Stimulated activated CD4-positive, alpha-beta T cell treated with anti-CD3 and anti-CD28 coated beads, Interleukin-1b, Interleukin-23, amount 100 ng/mL, for 24 hours (primary cell): ENCODE measurements around the gene HOXB8.

Experiments used
- DNase-seq, 4 experiments: peaks; one replicate each; pipeline ENCODE4 v3.0.0-alpha.2; 2020; ENCODE audit warnings: low read depth in 4 of 4, low spot score in 1 of 4

The HOXB8 gene

GRCh38 chr17:48610282-48611211 lies 4.5 kb downstream of the HOXB8 start, which contains the start of gene HOXB7:
TSS of gene HOXB7 (minus strand) at chr17:48611017. CDS start at chr17:48610918, 99 bp downstream.
- DNase-seq = peak in 1 of 4 experiments; percentile 54

- DNase-seq = no peak
These were observed 5.3 kb downstream of the HOXB8 start for GRCh38 chr17:48609759-48610281.

- no peak for DNase-seq
These were observed 6.1 kb downstream of the HOXB8 start for GRCh38 chr17:48609033-48609432.

- no peak for DNase-seq
These were observed 6.6 kb downstream of the HOXB8 start for GRCh38 chr17:48608494-48608834.

- no peak for DNase-seq
These were observed 8.0 kb downstream of the HOXB8 start for GRCh38 chr17:48606892-48607614.

- DNase-seq = no peak
These were observed 8.9 kb downstream of the HOXB8 start for GRCh38 chr17:48605991-48606891.

DNA sequence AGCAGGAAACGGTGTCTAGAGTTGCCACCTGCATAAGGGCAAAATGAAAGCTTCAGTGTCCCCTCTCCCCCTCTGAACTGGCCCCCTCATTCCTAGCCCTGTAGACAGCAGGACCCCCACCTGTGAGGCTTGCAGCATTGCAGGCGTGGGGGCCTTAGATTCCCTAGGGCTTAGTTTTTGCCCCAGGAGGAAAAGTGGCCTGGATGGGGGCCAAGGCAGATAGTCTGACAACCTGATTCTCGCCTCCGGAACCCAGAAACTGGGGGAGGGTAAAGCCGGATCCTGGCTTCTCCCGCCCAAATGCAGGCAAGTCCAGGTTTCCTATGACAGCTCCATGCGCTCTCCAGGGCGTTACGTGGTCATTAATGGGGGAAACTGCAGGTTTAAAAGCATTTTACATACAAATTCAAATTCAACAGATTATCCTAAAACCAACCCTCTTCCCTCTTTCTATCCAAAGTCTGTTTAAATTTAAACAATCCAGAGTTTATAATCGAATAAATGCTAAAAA lies 9.6 kb downstream of the HOXB8 start:
- no peak for DNase-seq

GRCh38 chr17:48604770-48605329 lies 10.2 kb downstream of the HOXB8 start, which contains the start of gene HOXB6:
TSS of gene HOXB6 (minus strand) at chr17:48604986. CDS start at chr17:48598150, 6,836 bp downstream.
- DNase-seq = no peak

DNA sequence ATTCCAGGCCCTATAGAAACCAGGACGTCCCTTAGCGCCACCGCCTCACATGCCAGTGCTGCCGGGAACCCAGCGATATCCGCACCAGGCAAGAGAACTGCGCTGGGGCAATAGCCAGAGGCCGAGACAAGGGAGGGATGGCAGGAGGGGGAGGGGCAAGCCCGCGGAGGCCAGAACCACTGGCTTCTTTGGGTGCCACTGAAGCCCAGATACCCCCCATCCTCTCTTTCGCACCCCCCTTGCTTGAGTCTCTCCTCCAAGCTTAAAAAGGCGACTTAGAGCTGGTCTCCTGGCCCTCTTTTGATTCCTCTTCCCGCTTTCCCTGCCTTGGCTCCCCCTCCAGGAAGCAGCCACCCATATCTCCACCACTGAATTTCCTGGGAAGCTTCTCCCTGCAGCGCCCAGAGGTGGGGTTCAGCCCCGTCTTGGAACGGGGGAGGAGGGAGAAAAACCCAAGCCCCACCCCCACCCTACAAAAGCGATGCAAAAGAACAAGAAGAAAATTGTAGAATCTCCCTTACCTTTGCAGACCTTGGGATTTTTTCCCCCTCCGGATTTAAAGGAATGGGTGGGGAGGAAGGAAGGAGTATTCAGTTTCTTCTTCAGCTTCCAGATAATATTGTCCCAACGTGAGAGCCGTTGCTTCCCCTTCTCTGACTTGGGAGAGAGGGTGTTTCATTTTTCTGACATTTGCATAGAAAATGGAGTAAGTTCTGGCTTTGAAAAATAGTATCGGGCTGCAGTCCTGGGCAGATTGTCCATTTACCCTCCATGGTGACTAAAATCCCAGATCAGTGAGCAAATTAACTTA lies 10.9 kb downstream of the HOXB8 start:
- DNase-seq = no peak

- DNase-seq = no peak
These were observed 13.3 kb downstream of the HOXB8 start for GRCh38 chr17:48601539-48602425.

GRCh38 chr17:48601207-48601538 lies 13.9 kb downstream of the HOXB8 start:
- no peak for DNase-seq

DNA sequence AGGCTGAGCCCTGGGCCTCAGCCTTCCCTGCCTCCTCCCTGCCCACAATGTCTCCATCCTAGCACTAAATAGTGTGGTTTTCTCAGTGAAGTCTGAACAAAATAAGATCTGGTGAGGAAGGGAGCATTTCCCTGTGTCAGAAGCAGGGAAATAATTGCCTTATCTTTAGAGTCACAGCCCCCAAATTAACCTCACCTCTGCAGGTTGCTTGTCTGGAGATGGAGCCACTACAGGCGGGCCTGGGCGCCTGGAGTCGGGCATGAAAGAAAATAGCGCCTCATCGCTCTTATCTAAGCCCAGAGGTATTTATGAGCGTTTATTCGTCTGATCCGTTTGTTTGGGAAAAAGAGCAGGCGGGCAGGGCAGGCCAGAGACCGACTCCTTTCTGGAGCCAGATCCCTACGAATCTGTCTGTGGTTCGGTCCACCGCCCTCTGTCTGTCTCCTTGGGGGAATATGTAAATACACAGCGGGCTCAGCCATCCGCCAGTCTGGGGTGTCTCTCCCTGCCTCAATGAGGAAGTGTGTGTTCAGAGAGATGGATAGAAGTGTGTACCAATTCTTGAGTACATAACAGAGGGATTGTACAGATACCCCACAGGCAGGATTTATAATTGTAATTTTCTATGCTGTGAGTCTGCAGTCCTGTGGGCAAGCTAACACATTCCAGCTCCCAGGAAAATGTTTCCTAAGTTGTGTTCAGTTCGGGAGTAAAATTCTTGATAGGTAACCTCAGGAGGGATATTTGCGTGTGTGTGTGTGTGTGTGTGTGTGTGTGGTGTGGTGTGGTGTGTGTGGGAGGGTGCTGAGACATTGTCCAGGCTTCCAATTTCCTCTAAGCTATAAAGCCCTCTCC lies 14.6 kb downstream of the HOXB8 start:
- DNase-seq = no peak

- no peak for DNase-seq
These were observed 15.7 kb downstream of the HOXB8 start for GRCh38 chr17:48599354-48599753.

GRCh38 chr17:48598736-48599135 lies 16.4 kb downstream of the HOXB8 start:
- no peak for DNase-seq

DNA sequence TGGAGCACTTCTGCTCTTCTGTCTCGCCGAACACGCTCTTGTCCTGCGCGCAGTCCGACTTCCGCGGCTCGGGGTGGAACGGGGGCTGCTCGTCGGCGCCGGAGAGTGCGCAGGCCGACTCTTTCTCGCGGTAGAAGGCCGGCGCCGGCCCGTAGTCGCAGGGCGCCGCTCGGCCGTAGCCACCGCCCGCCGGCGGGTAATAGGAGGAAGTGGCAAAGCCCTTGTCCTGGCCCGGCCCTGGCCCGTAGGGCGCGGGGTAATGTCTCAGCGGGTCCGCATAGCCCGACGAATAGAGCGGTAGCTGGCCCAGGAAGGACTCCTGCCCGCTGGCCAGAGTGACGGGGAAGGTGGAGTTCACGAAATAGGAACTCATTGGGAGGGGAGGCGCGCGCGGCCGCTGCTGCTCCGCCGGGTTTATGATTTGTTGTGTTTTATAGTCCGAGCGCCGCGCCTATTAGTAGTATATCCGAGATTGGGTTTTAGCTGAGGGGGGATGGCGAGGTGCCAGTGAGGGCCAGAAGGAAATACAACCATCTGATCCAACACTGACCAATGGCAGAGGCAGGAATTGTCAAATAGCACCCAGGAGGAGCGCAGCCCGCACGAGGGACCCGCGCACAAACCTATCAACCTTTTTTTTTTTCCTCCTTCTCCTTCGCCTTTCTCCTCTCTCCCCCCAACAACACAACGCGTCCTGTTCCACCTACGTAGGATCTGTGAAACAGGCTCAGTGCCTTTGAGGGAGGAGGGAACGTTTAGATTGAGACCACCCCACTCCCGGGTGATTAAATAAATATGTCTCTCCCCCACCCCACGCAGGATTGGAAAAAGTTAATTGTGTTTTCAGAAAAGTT lies 17.1 kb downstream of the HOXB8 start:
- no peak for DNase-seq

DNA sequence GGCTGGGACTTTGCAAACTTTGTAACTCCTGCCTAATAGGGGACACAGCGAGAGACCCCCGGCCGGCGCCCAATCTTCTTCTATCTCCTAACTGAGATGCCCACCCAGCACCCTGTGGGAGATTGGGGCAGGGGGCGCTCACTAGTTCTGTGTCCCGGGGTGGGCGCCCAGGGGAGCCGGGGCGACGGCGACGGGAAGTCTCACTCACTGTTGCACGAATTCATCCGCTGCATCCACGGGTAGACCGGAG lies 17.6 kb downstream of the HOXB8 start:
- DNase-seq = no peak
